VCaP (cell line): ENCODE results near the gene GEMIN2.
A peak's percentile ranks its signal among the peaks of the same experiment; 100 is the strongest.
"Not testable (repeated sequence)": the region's sequence is repeated elsewhere in the genome, so short reads cannot be mapped to it uniquely, and the experiment has no call there.

Experiments
- H3K27ac ChIP-seq: fragments of 450-650 bp; 2 replicates; pipeline ENCODE4 v1.5.1; 2017
- CTCF ChIP-seq: fragments of 450-650 bp; conservative IDR thresholded peaks from 2 replicates; pipeline ENCODE4 v1.5.1; 2017; ENCODE audit warnings: mild to moderate bottlenecking, moderate library complexity

GEMIN2 gene

GRCh38 chr14:39087493-39087892 lies 26.6 kb upstream of the GEMIN2 start:
- TF ChIP-seq CTCF = no peak
- no peak overlapping the region for H3K27ac ChIP-seq

GRCh38 chr14:39090548-39091111 lies 23.5 kb upstream of the GEMIN2 start:
- TF ChIP-seq CTCF = no peak
- H3K27ac ChIP-seq = no peak overlapping the region

GRCh38 chr14:39091716-39092115 lies 22.4 kb upstream of the GEMIN2 start:
- no peak for TF ChIP-seq CTCF
- no peak overlapping the region for H3K27ac ChIP-seq

- no peak for TF ChIP-seq CTCF
- H3K27ac ChIP-seq = no peak overlapping the region
Observed at GRCh38 chr14:39094515-39094914, 19.6 kb upstream of the GEMIN2 start.

GRCh38 chr14:39097159-39097558 lies 17.0 kb upstream of the GEMIN2 start:
- H3K27ac ChIP-seq = no peak overlapping the region
- TF ChIP-seq CTCF = no peak

- H3K27ac ChIP-seq = not testable (repeated sequence)
Observed at GRCh38 chr14:39099215-39099614, 14.9 kb upstream of the GEMIN2 start.

GRCh38 chr14:39099748-39100147 lies 14.4 kb upstream of the GEMIN2 start:
- H3K27ac ChIP-seq = no peak overlapping the region
- no peak for TF ChIP-seq CTCF

- H3K27ac ChIP-seq = peak overlapping the region; percentile 81
- no peak for TF ChIP-seq CTCF
Observed at GRCh38 chr14:39102265-39102968, 11.7 kb upstream of the GEMIN2 start.
